Measurements from ENCODE around the gene RNASE1. TPM values are rescaled to one million over a fixed set of nuclear protein-coding genes. Genes with fewer than 3 reads are reported as not detected.

The RNASE1 gene
- total and polyA plus RNA-seq, 9 donors, result 62.5 to 985 (median 140) TPM

DNA sequence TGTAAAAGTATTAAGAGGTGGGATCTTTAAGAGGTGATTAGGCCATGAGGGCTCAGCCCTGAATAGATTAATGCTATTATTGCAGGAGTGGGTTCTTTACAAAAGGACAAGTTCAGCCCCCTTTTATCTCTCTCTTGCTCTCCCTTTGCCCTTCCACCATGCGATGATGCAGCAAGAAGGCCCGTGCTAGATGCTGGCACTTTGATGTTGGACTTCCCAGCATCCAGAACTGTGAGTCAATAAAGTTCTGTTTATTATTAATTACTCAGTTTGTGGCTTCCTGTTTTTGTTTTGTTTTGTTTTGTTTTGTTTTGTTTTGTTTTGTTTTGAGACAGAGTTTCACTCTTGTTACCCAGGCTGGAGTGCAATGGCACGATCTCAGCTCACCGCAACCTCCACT lies 10.1 kb downstream of the RNASE1 start:
- no peaks in the 10 kb centered on the region for H3K9me3 ChIP-seq
- no peak overlapping the region for H3K4me3 ChIP-seq
- no peak overlapping the region for H3K27ac ChIP-seq
- DNase-seq, result no peak
- TF ChIP-seq POLR2A (IDR thresholded peaks at IDR 0.05) (no peak), EP300 (IDR thresholded peaks at IDR 0.05) (no peak)
- no peaks in the 10 kb centered on the region for H3K27me3 ChIP-seq
- H3K36me3 ChIP-seq, result no peaks in the 10 kb centered on the region
- intact Hi-C loops (cut with DNase I), result no loop called here
- no peaks in the 10 kb centered on the region for H3K4me1 ChIP-seq (ENCODE audit: insufficient read depth)
- 90 to 93% (median 92%) methylated on average over 4 of the region's 4 CpGs for WGBS, 3 donors

DNA sequence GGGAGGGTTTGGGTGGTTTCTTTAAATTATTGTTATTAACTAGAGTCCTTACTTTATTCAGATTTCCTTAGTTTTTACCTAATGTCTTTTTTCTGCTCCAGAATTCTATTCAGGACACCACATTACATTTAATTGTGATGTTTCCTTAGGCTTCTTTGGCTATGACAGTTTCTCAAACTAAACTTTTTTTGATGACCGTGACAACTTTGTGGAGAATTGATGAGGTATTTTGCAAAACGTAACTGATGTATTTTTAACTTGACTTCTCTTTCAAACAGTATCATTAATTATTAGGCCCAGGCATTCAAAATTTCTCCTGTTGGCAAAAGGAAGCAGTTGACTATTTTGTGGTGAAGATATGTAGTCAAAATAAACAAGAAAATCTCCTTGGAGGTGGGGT lies 11.0 kb downstream of the RNASE1 start:
- intact Hi-C loops (cut with DNase I), result no loop called here
- H3K27ac ChIP-seq, result no peak overlapping the region
- TF ChIP-seq EP300 (IDR thresholded peaks at IDR 0.05) (no peak), POLR2A (IDR thresholded peaks at IDR 0.05) (no peak)
- TF ChIP-seq, protein P1, sequence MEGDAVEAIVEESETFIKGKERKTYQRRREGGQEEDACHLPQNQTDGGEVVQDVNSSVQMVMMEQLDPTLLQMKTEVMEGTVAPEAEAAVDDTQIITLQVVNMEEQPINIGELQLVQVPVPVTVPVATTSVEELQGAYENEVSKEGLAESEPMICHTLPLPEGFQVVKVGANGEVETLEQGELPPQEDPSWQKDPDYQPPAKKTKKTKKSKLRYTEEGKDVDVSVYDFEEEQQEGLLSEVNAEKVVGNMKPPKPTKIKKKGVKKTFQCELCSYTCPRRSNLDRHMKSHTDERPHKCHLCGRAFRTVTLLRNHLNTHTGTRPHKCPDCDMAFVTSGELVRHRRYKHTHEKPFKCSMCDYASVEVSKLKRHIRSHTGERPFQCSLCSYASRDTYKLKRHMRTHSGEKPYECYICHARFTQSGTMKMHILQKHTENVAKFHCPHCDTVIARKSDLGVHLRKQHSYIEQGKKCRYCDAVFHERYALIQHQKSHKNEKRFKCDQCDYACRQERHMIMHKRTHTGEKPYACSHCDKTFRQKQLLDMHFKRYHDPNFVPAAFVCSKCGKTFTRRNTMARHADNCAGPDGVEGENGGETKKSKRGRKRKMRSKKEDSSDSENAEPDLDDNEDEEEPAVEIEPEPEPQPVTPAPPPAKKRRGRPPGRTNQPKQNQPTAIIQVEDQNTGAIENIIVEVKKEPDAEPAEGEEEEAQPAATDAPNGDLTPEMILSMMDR (IDR thresholded peaks at IDR 0.05), result no peak
- no peaks in the 10 kb centered on the region for H3K9me3 ChIP-seq
- no peaks in the 10 kb centered on the region for H3K36me3 ChIP-seq
- WGBS, 3 donors, result 34 to 45% (median 44%) methylated on average over 2 of the region's 2 CpGs
- H3K4me3 ChIP-seq, result no peak overlapping the region
- no peak for DNase-seq
- H3K27me3 ChIP-seq, result no peaks in the 10 kb centered on the region
- no peaks in the 10 kb centered on the region for H3K4me1 ChIP-seq (ENCODE audit: insufficient read depth)

DNA sequence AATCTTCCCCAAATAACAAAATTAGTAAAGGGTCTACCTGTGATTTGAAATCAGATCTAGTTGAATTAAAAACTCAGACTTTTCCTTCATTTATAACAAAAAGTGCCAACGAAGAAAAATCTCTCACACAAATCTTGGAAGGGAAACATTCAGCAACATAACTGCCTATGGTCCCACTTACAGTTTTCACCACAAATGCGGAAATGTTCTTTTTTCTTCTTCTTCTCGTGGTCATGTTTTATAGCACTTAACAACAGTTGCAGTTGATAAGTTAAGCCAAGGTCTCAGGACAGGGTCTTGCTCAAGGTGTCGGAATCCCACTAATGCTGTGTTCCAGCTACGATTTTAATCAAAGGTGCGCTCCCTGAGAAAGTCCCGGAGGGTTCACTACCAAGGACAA lies 11.5 kb downstream of the RNASE1 start:
- intact Hi-C loops (cut with DNase I), result no loop called here
- Histone ChIP-seq H3K4me3 (no peak overlapping the region), H3K4me1 (ENCODE audit: insufficient read depth) (no peaks in the 10 kb centered on the region), H3K36me3 (no peaks in the 10 kb centered on the region), H3K27ac (no peak overlapping the region), H3K9me3 (no peaks in the 10 kb centered on the region), H3K27me3 (no peaks in the 10 kb centered on the region)
- TF ChIP-seq, protein P1 (IDR thresholded peaks at IDR 0.05), result no peak
- TF ChIP-seq EP300 (IDR thresholded peaks at IDR 0.05), result no peak
- 52 to 64% (median 63%) methylated on average over 7 of the region's 7 CpGs for WGBS, 3 donors
- no peak for DNase-seq

DNA sequence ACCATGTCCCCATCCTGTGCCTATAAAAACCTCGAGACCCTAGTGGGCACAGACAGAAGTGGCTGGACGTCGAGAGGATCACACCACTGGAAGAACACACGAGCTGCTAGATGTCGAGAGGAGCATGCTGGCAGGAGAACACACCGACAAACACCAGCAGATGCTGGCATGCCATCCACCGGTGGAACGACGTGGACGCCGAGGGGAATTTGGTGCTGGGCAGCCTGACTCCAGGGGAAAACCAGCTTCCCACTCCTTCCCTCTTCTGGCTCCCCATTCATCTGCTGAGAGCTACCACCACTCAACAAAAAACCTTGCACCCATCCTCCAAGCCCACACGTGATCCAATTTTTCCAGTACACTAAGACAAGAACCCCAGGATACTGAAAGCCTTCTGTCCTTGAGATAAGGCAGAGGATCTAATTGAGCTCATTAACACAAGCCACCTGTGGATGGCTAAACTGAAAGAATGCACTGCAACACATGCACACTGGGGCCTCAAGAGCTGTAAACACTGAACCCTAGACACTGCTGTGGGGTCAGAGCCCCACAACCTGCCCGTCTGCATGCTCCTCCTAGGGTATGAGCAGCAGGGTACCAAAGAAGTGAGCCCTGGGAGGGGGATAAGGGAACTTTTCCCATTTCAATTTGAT lies 12.1 kb downstream of the RNASE1 start:
- TF ChIP-seq EP300 (IDR thresholded peaks at IDR 0.05) (no peak), POLR2A (IDR thresholded peaks at IDR 0.05) (no peak)
- TF ChIP-seq, protein P1 (IDR thresholded peaks at IDR 0.05), result no peak
- Histone ChIP-seq H3K4me1 (ENCODE audit: insufficient read depth) (no peaks in the 10 kb centered on the region), H3K36me3 (no peaks in the 10 kb centered on the region), H3K27me3 (no peaks in the 10 kb centered on the region), H3K9me3 (no peaks in the 10 kb centered on the region), H3K27ac (no peak overlapping the region), H3K4me3 (no peak overlapping the region)
- intact Hi-C loops (cut with DNase I), result no loop called here
- WGBS, 3 donors, result 76 to 83% (median 78%) methylated on average over 13 of the region's 13 CpGs
- DNase-seq, result no peak

DNA sequence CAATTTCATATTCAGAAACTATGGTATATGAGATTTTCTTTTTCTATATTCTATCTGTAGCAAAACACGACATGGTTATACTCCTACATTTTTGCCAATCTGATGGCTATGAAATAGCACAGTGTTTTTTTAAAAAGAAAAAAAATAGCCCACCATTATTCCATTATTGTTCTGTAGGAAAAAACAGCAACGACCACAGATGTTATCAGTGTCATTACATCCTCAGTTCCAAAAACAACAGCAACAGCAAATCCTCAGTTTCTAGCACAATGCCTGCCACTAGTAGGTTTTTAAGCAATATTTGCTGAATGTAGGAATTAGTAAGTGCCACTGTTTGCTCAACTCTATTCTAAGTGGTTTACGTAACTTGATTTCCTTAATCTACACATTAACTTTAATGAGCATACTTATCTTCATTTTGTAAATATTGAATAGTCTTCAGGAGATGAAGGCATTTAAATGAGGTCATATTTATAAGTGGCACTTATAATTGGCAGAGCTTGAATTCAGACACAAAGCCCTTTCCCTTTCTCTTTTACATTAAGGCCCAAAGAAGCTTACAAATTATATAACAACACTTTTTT lies 13.3 kb downstream of the RNASE1 start:
- no peaks in the 10 kb centered on the region for H3K36me3 ChIP-seq
- DNase-seq, result no peak
- H3K4me1 ChIP-seq (ENCODE audit: insufficient read depth), result no peaks in the 10 kb centered on the region
- H3K9me3 ChIP-seq, result no peaks in the 10 kb centered on the region
- H3K27me3 ChIP-seq, result no peaks in the 10 kb centered on the region
- no peak overlapping the region for H3K27ac ChIP-seq
- 63 to 68% (median 66%) methylated on average over 3 of the region's 3 CpGs for WGBS, 3 donors
- TF ChIP-seq, protein P1 (IDR thresholded peaks at IDR 0.05), result no peak
- TF ChIP-seq POLR2A (IDR thresholded peaks at IDR 0.05), result no peak
- TF ChIP-seq EP300 (IDR thresholded peaks at IDR 0.05), result no peak
- intact Hi-C loops (cut with DNase I), result no loop called here
- H3K4me3 ChIP-seq, result no peak overlapping the region
